HL-60 (cell line): ENCODE results near the gene GDAP1L1.

Source experiments
- GABPA ChIP-seq: IDR thresholded peaks from 2 replicates; pipeline ENCODE4 v1.6.1; 2012; ENCODE audit warnings: low read depth
- POLR2AphosphoS5 ChIP-seq: IDR thresholded peaks from 2 replicates; pipeline ENCODE4 v1.6.1; 2012; ENCODE audit warnings: low read depth
- SPI1 ChIP-seq: IDR thresholded peaks from 2 replicates; pipeline ENCODE4 v1.6.1; 2012; ENCODE audit warnings: low read depth, mild to moderate bottlenecking, borderline replicate concordance
- TF ChIP-seq, protein P1 (sequence below): IDR thresholded peaks from one replicate; pipeline ENCODE4 v1.5.1; 2011; ENCODE audit warnings: low read length, control low read depth, inconsistent platforms; ENCODE audit not compliant: insufficient read depth
- TF ChIP-seq, protein P2 (sequence below): IDR thresholded peaks from 2 replicates; pipeline ENCODE4 v1.6.1; 2012; ENCODE audit warnings: low read depth; ENCODE audit not compliant: insufficient replicate concordance

DNA sequence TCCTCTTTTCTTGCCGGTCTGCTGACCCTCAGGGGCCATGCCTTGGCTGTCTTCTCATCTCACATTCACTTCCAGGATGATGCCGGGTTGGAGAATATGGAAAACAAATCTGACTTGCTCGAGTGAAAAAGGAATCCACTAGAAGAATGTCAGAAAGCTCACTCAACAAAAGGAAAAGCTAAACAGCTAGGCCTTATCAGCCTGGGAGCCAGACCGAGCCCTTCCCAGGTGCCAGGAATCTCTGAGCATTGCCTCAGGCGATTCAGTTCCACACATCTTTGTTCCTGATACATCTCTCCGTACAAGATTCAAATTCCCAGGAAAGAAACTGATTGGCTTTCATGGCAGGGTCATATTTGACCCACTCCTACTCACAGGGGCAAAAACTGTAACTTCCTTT, 27.3 kb upstream of the GDAP1L1 start:
- TF ChIP-seq, protein P1, sequence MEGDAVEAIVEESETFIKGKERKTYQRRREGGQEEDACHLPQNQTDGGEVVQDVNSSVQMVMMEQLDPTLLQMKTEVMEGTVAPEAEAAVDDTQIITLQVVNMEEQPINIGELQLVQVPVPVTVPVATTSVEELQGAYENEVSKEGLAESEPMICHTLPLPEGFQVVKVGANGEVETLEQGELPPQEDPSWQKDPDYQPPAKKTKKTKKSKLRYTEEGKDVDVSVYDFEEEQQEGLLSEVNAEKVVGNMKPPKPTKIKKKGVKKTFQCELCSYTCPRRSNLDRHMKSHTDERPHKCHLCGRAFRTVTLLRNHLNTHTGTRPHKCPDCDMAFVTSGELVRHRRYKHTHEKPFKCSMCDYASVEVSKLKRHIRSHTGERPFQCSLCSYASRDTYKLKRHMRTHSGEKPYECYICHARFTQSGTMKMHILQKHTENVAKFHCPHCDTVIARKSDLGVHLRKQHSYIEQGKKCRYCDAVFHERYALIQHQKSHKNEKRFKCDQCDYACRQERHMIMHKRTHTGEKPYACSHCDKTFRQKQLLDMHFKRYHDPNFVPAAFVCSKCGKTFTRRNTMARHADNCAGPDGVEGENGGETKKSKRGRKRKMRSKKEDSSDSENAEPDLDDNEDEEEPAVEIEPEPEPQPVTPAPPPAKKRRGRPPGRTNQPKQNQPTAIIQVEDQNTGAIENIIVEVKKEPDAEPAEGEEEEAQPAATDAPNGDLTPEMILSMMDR = no peak
- TF ChIP-seq, protein P2, sequence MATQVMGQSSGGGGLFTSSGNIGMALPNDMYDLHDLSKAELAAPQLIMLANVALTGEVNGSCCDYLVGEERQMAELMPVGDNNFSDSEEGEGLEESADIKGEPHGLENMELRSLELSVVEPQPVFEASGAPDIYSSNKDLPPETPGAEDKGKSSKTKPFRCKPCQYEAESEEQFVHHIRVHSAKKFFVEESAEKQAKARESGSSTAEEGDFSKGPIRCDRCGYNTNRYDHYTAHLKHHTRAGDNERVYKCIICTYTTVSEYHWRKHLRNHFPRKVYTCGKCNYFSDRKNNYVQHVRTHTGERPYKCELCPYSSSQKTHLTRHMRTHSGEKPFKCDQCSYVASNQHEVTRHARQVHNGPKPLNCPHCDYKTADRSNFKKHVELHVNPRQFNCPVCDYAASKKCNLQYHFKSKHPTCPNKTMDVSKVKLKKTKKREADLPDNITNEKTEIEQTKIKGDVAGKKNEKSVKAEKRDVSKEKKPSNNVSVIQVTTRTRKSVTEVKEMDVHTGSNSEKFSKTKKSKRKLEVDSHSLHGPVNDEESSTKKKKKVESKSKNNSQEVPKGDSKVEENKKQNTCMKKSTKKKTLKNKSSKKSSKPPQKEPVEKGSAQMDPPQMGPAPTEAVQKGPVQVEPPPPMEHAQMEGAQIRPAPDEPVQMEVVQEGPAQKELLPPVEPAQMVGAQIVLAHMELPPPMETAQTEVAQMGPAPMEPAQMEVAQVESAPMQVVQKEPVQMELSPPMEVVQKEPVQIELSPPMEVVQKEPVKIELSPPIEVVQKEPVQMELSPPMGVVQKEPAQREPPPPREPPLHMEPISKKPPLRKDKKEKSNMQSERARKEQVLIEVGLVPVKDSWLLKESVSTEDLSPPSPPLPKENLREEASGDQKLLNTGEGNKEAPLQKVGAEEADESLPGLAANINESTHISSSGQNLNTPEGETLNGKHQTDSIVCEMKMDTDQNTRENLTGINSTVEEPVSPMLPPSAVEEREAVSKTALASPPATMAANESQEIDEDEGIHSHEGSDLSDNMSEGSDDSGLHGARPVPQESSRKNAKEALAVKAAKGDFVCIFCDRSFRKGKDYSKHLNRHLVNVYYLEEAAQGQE = no peak
- TF ChIP-seq POLR2AphosphoS5 (no peak), GABPA (no peak), SPI1 (no peak)
